ENCODE results near the gene ADD1. TPM values are rescaled to one million over a fixed set of nuclear protein-coding genes. Genes with fewer than 3 reads are reported as not detected.

The ADD1 gene
- total and polyA plus RNA-seq, 2 donors (not counting 1 experiment from before 2014, with no cell fraction given): 302 to 383 TPM

DNA sequence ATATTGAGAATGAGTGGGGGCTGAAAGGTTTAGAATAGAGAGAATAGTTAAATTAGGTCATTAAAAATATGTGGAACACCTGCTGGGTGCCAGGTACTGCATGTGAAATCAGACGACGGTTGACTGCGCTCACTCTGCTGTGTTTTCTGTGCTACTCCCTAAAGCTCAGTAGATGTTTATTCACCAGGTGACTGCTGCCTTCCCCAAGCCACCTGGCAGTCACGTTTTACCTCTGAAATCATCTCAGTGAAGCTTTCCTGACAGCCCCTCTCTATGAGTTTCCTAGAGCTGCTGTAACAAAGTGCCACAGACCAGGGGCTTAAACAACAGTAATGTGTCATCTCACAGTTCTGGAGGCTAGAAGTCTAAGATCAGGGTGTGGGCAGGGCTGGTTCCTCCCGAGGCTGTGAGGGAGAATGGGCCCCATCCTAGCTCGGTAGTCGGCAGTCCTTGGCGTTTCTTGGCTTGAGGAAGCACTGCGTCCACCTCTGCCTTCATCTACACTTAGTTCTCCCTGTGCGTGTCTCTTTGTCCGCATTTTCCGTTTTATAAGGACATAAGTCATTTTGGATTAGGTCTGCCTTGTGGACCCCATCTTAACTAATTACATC is 25.3 kb downstream of the ADD1 start:
- POLR2A ChIA-PET: no interaction called here
- 94% methylated on average over 12 of the region's 12 CpGs for WGBS (ENCODE audit: insufficient coverage)
- no peaks in the 10 kb centered on the region for H3K27me3 Mint-ChIP-seq
- DNase-seq (no peak), ATAC-seq (ENCODE audit: low read depth) (no peak)
- intact Hi-C loops (cut with micrococcal nuclease): no loop called here
- H3K9ac ChIP-seq (ENCODE audit: low read length): no peak overlapping the region
- H3K4me3 Mint-ChIP-seq: no peak overlapping the region
- H3K27ac Mint-ChIP-seq: peak overlapping the region; percentile 10
- H3K36me3 ChIP-seq (replicated peaks in 1 of 2; ENCODE audit: control extremely low read depth in 1 of 2, control insufficient read depth in 1 of 2, extremely low read depth in 1 of 2, insufficient read depth in 2 of 2, low read length in 1 of 2): peaks cover 0 to 13% of the 10 kb centered on the region in 2 experiments
- H3K4me3 ChIP-seq (ENCODE audit: control extremely low read depth in 1 of 5, extremely low read depth in 1 of 5, insufficient read depth in 1 of 5, low read depth in 2 of 5, low read length in 4 of 5): no peak overlapping the region
- peaks cover 100% of the 10 kb centered on the region for H3K79me2 ChIP-seq (ENCODE audit: control insufficient read depth, insufficient read depth, low read length)
- no peak overlapping the region for H3K4me2 ChIP-seq (replicated peaks; ENCODE audit: low read depth, low read length, poor library complexity, severe bottlenecking)
- H3K9me3 ChIP-seq (ENCODE audit: control extremely low read depth in 1 of 3, control insufficient read depth in 2 of 3, insufficient read depth in 1 of 3, low read length in 2 of 3): no peaks in the 10 kb centered on the region
- TF ChIP-seq, protein P1, sequence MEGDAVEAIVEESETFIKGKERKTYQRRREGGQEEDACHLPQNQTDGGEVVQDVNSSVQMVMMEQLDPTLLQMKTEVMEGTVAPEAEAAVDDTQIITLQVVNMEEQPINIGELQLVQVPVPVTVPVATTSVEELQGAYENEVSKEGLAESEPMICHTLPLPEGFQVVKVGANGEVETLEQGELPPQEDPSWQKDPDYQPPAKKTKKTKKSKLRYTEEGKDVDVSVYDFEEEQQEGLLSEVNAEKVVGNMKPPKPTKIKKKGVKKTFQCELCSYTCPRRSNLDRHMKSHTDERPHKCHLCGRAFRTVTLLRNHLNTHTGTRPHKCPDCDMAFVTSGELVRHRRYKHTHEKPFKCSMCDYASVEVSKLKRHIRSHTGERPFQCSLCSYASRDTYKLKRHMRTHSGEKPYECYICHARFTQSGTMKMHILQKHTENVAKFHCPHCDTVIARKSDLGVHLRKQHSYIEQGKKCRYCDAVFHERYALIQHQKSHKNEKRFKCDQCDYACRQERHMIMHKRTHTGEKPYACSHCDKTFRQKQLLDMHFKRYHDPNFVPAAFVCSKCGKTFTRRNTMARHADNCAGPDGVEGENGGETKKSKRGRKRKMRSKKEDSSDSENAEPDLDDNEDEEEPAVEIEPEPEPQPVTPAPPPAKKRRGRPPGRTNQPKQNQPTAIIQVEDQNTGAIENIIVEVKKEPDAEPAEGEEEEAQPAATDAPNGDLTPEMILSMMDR (IDR thresholded peaks at IDR 0.05): no peak
- no peak for TF ChIP-seq EZH2 (IDR thresholded peaks at IDR 0.05; ENCODE audit: borderline replicate concordance, insufficient read depth, low read depth, low read length, poor library complexity, severe bottlenecking)
- peaks cover 79% of the 10 kb centered on the region for H3K4me1 Mint-ChIP-seq
- CTCF ChIA-PET: interaction anchor here (0.5 kb wide), 1 partner anchor 144 kb away, joined by 3 read pairs; no protein-coding TSS in a partner anchor
- no peak overlapping the region for H3K27ac ChIP-seq (ENCODE audit: low read length in 2 of 2)
- peaks cover 45 to 69% of the 10 kb centered on the region in 2 donors for H3K4me1 ChIP-seq (ENCODE audit: control insufficient read depth in 2 of 2, insufficient read depth in 2 of 2, low read length in 2 of 2)
- peaks cover 96% of the 10 kb centered on the region for H4K20me1 ChIP-seq (ENCODE audit: control insufficient read depth, insufficient read depth, low read length, poor library complexity, severe bottlenecking)
- no peaks in the 10 kb centered on the region for H3K27me3 ChIP-seq (replicated peaks in 1 of 4; ENCODE audit: control extremely low read depth in 1 of 4, control insufficient read depth in 3 of 4, insufficient read depth in 4 of 4, low read length in 3 of 4)
- no peak overlapping the region for H2AFZ ChIP-seq (ENCODE audit: insufficient read depth, low read depth, low read length, poor library complexity, severe bottlenecking)
- no peaks in the 10 kb centered on the region for H3K9me3 Mint-ChIP-seq (ENCODE audit: insufficient read depth)

DNA sequence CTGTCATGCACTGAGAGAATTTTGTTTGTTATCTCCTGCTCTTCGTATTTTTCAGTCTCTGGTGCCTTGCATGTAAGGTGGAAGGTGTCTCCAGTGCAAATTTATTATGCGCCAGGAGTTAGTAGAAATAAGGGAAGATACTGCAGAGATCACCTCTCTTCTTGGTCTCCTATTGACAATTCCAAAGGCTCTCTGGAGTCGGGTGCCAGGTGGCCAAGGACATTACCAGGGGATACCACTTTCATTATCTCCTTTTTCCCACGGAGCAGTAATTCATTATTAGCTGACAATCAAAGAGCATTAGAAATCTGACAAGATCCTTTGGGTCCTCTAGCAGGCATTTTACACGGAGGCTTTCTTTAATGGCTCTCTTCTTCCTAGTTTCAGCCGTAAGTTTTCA is 26.0 kb downstream of the ADD1 start:
- Mint-ChIP-seq H3K27ac (no peak overlapping the region), H3K9me3 (ENCODE audit: insufficient read depth) (no peaks in the 10 kb centered on the region), H3K27me3 (no peaks in the 10 kb centered on the region), H3K4me3 (no peak overlapping the region), H3K4me1 (peaks cover 78% of the 10 kb centered on the region)
- Histone ChIP-seq H3K27ac (ENCODE audit: low read length in 2 of 2) (no peak overlapping the region), H3K36me3 (replicated peaks in 1 of 2; ENCODE audit: control extremely low read depth in 1 of 2, control insufficient read depth in 1 of 2, extremely low read depth in 1 of 2, insufficient read depth in 2 of 2, low read length in 1 of 2) (peaks cover 0 to 14% of the 10 kb centered on the region in 2 experiments), H3K4me2 (replicated peaks; ENCODE audit: low read depth, low read length, poor library complexity, severe bottlenecking) (no peak overlapping the region), H3K9ac (ENCODE audit: low read length) (no peak overlapping the region), H3K79me2 (ENCODE audit: control insufficient read depth, insufficient read depth, low read length) (peaks cover 100% of the 10 kb centered on the region), H3K9me3 (ENCODE audit: control extremely low read depth in 1 of 3, control insufficient read depth in 2 of 3, insufficient read depth in 1 of 3, low read length in 2 of 3) (no peaks in the 10 kb centered on the region), H2AFZ (ENCODE audit: insufficient read depth, low read depth, low read length, poor library complexity, severe bottlenecking) (no peak overlapping the region), H3K4me1 (ENCODE audit: control insufficient read depth in 2 of 2, insufficient read depth in 2 of 2, low read length in 2 of 2) (peaks cover 39 to 62% of the 10 kb centered on the region in 2 donors), H3K27me3 (replicated peaks in 1 of 4; ENCODE audit: control extremely low read depth in 1 of 4, control insufficient read depth in 3 of 4, insufficient read depth in 4 of 4, low read length in 3 of 4) (no peaks in the 10 kb centered on the region), H4K20me1 (ENCODE audit: control insufficient read depth, insufficient read depth, low read length, poor library complexity, severe bottlenecking) (peaks cover 95% of the 10 kb centered on the region), H3K4me3 (ENCODE audit: control extremely low read depth in 1 of 5, extremely low read depth in 1 of 5, insufficient read depth in 1 of 5, low read depth in 2 of 5, low read length in 4 of 5) (no peak overlapping the region)
- WGBS (ENCODE audit: insufficient coverage): 96% methylated on average over 3 of the region's 6 CpGs
- DNase-seq (no peak), ATAC-seq (ENCODE audit: low read depth) (no peak)
- TF ChIP-seq, protein P1 (IDR thresholded peaks at IDR 0.05): no peak
- no peak for TF ChIP-seq EZH2 (IDR thresholded peaks at IDR 0.05; ENCODE audit: borderline replicate concordance, insufficient read depth, low read depth, low read length, poor library complexity, severe bottlenecking)
- POLR2A ChIA-PET: interaction anchor here (1.7 kb wide), 1 partner anchor 10 kb away, joined by 3 read pairs; no protein-coding TSS in a partner anchor
- intact Hi-C loops (cut with micrococcal nuclease): no loop called here
- CTCF ChIA-PET: no interaction called here
